GM21390 (cell line): ENCODE measurements around the gene LINGO4.
A peak's percentile ranks its signal among the peaks of the same experiment; 100 is the strongest.
"Not testable (repeated sequence)": the region's sequence is repeated elsewhere in the genome, so short reads cannot be mapped to it uniquely, and the experiment has no call there.

Experiments
- ATAC-seq: cut with Tn5 transposase; IDR thresholded peaks from one replicate; pipeline ENCODE4 v1.9.1; 2021; ENCODE audit not compliant: unreplicated experiment

The LINGO4 gene

DNA sequence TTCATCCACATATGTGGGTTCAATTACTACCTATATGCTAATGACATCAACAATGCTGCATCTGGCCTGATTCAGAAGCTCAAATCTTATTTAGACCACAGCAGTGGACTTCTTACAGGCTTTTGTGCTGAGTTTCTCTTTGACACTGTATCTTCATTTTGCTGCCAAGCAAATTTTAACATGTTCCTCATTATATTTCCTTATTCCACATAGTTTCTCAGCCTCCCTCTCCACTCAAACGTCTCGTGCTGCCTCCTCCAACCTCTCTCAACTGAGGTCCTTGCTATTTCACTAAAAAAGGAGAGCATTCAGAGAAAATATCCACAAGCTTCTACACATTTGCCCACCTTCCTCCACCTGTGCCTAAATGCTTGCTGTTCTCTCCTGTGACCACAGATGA is 21.4 kb downstream of the LINGO4 start:
- no peak for ATAC-seq

DNA sequence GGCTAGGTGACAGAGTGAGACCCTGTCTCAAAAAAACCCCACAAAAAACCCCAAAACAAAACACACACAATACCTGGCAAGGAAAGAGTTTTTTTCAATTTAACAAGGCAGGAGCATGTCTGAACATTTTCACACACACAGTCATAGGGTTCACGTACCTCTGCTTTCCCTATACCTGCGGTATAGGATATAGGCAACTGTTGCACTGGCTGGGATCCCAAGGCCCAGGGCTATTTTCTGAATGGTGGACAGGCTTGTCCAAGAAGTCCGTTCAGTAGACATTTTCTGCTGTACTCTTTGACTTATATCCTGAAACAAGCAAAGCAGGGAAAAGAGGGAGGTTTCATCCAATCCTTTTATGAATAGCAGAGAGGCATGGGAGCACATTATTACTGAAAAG is 22.5 kb downstream of the LINGO4 start:
- no peak for ATAC-seq

DNA sequence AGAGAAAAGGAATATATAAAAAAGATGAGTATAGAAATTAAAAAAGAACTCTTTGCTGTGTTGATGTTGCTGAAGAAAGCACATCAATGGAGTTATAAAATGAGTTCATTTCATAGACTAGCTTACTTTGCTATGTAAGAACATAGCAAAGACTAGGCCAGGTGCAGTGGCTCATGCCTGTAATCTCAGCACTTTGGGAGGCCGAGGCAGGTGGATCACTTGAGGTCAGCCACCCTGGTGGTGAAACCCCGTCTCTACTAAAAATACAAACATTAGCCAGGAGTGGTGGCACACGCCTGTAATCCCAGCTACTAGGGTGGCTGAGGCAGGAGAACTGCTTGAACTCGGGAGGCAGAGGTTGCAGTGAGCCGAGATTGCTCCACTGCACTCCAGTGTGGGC is 23.2 kb downstream of the LINGO4 start:
- not testable (repeated sequence) for ATAC-seq

DNA sequence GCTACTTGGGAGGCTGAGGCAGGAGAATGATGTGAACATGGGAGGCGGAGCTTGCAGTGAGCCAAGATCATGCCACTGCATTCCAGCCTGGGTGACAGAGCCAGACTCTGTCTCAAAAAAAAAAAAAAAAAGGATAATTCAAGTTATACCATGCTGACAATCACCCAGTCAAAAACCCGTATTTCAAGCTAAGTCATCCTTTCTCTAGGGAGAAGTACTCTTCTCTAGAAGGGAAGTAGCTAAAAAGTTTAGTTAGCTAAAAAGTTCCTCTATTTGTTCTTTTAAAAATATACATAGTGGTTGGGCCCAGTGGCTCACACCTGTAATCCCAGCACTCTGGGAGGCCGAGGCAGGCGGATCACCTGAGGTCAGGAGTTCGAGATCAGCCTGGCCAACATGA is 24.5 kb downstream of the LINGO4 start:
- not testable (repeated sequence) for ATAC-seq

DNA sequence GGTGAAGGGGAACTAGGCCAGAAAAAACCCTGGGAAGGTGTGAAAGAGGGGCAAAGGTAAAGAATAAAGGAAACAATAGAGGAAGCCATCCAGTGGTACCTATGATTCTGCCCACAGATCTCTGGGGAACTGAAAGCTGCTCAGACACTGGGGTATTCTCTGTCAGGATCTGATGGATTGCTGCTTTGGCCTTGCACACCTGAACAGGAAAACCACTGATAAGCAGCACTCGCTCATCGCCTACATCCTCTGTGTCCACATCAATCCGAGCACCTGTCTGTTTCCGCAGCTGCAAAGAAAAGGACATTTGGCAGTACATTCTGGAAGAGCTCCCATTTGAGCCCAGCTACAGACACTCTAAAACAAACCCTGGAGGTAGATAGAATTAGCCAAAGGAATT is 25.4 kb downstream of the LINGO4 start:
- no peak for ATAC-seq

DNA sequence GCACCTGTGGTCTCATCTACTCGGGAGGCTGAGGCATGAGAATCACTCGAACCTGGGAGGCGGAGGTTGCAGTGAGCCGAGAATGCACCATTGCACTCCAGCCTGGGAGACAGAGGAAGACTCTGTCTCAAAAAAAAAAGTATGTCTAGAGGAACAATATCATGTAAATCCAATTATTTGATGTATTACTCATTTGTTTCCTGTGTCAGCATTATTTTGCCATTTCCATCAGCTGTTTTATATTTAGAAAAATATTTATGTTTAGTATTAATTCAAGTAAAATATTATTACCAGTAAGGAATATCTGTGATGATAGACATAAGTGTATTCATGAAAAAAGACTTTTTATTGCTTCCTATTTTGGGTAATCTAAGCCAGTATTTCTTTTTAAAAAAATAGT is 27.9 kb downstream of the LINGO4 start:
- no peak for ATAC-seq

DNA sequence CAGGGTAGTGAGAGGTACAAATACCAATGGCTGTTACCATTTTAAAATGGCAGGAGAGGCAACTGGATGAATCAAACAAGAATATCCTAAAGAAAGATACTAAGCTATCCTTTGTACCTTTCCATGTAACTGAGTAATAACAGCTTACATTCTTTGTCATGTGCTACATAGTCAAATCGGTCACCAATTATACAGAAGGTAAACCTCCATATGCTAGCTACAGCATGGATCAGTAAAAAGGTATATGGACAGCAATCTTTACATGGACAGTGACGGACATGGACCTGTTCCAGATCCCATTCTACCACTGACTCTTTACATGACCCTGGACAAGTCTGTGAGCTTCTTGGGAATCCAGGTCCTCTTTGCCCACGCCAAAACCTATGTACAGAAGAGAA is 28.6 kb downstream of the LINGO4 start:
- ATAC-seq: no peak

DNA sequence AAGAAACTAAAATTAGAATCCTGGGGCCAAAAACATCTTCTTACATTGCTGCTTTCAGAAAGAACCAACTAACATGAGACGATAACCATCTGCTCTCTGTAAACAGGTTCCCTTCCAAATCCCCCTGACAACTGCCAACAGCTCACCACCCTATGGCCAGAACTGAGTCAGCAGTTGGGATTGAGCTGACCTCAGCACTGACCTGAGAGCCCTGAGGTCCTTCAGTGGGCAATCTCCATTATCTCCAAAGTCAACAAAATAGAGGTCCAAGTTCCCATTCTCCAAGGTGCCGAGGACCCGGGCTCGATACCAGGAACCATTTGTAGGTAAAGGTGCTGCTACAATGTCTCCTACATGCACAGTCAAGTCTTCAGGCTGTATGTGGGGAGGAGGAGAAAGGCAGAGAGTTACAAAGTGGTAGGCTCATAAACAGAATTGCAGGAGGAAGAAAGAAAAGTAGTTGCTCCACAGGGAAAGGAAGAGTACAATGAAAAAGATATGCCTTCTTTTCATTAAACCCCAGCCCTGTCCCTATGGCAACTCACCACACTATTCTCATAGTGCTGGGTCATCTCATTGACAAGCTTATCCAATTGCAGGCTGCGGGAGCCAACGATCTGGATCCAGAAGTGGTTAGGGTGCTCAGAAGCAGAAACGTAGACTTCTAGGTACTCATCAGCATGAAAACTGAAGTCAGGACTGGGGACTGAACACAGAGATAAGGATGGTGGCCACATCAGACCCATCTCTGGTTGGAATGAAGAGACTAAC is 29.1 kb downstream of the LINGO4 start:
- ATAC-seq: no peak

DNA sequence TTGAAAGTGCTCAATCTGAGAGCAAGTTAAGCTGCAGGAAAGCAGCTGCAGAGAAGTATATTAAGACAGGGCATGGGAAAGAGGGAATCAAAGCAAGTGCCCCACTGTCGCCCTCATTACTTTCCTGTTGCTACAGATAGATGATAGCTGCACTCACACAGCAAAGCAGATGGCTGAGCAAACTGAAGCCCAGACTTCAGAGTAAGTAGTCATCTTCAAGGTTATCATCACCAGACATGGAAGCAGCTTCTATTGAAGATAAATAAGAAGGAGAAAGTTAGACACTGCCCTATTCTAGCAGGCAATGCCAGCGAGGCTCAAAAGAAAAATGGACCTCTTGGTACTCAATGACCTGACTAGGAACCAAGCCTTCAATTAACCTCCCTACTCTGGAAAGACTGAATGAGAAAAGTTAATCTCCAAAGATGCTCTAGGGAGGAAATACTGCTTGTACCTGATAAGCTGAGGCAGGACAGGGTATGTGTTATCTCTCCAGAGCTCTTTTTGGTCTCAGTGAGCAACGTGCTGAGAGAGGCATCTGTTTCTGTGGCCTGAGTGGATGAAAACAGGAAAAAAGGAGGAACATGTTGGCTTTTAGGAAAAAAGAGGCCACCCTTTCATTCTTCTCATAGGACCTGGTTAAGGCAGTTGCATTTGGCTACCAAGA is 30.8 kb downstream of the LINGO4 start:
- no peak for ATAC-seq

DNA sequence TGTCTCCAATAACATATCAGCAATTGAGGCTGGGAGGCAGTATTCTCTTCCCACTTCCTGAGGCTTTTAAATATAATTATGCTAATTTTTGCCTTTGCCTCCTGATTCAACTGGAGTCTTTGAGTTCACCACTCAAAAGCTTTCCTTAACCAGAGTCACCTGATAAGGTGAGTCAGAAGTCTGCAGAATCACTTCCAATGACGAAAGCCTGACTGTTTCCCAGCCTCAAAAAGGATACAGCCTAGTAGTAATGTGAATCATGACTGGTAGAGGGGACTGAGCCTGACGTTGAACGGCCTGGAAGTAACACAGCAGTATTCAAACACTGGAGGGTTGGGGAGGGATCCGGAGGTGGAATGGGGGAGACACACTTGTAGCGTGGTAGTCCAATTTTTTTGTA is 31.5 kb downstream of the LINGO4 start:
- ATAC-seq: no peak

DNA sequence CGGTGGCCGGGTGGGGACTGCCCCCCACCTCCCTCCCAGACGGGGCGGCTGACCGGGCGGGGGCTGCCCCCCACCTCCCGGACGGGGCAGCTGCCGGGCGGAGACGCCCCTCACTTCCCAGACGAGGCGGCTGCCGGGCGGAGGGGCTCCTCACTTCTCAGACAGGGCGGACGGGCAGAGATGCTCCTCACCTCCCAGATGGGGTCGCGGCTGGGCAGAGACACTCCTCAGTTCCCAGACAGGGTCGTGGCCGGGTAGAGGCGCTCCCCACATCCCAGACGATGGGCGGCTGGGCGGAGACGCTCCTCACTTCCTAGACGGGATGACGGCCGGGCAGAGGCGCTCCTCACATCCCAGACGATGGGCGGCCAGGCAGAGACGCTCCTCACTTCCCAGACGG is 35.9 kb downstream of the LINGO4 start:
- not testable (repeated sequence) for ATAC-seq

DNA sequence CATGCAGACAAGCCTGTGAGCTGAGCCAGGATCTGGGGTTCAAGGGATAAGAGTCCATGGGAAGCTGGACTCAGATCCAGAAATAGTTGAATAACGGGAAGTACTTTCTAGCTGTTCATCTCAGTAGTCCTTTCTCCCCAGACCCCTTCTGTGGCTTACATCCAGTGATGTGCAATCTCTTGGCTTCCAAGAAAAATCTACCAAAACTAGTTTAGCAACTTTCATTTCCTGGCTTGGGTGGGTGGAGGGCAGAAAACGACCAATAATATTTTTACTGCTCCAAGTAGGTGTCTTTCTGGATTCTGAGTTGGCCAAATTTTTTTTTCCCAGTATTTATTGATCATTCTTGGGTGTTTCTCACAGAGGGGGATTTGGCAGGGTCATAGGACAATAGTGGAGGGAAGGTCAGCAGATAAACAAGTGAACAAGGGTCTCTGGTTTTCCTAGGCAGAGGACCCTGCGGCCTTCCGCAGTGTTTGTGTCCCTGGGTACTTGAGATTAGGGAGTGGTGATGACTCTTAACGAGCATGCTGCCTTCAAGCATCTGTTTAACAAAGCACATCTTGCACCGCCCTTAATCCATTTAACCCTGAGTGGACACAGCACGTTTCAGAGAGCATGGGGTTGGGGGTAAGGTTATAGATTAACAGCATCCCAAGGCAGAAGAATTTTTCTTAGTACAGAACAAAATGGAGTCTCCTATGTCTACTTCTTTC is 36.7 kb downstream of the LINGO4 start:
- ATAC-seq: not testable (repeated sequence)

DNA sequence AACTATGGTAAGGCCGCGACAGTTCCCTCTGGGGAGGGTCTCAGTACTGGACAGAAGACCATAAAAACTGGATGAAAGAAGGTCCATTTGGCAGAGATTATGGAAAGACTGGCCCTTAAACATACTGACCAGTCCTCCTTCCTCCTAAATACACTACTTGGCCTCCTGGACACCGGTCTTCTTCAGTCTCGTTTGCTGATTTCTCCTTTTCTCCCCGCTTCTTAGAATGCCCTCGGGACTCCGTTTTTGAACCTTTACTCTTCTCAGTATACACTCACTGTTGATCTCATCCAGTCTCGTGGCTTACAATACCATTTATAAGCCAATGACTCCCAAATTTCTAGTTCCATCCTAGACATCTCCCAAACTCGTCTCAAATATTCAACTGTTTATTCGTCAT is 41.2 kb downstream of the LINGO4 start:
- no peak for ATAC-seq

DNA sequence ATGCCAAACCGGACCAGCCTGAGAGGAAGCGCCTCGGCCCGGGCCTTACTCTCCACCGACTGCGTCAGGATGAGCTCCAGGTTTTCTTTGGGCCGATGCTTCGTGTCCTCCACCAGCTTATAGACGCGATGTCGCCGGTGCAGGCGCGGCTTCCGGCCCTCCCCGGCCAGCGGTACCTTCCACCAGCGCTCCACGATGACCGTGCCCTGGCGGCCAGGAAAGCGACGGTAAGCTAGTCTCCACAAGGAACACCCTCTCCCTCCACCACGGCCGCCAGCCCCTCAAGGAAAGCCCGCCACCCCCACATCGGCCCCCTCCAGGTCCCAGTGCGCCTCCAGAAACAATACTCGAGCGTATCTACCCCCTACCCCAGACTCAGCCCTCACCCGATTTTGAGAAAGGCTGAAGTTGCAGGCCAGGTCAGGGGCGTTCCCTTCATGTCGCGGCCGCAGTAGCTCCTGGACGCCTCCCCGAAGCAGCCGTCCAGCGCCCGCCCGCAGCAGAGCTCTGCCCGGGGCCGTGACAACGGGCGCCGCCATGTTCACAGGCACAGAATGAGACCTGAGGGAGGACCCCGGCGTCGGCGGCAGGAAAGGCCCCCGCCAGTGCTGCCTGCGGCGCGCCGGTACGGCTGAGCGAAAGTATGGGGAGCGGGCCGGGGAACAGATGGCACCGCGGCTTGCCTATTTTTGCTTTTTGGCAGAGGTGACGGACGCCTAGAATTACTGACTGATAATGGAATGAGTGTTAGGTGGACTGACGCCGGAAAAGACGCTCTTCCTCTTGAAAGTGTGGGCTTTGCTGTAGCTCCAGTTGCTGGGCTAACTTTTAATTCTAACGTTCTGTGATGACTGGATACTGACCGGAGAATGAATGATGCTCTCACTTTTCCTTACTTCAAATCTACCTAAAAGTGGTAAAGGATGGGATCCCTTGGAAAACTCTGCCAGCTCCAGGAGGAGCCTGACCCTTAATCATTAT is 42.0 kb downstream of the LINGO4 start, which contains the start of gene MRPL9:
TSS of gene MRPL9 (minus strand) at position 556 of the 981 bp plus-strand sequence. CDS start at position 539, 17 bp downstream.
- peak; percentile 89 for ATAC-seq

DNA sequence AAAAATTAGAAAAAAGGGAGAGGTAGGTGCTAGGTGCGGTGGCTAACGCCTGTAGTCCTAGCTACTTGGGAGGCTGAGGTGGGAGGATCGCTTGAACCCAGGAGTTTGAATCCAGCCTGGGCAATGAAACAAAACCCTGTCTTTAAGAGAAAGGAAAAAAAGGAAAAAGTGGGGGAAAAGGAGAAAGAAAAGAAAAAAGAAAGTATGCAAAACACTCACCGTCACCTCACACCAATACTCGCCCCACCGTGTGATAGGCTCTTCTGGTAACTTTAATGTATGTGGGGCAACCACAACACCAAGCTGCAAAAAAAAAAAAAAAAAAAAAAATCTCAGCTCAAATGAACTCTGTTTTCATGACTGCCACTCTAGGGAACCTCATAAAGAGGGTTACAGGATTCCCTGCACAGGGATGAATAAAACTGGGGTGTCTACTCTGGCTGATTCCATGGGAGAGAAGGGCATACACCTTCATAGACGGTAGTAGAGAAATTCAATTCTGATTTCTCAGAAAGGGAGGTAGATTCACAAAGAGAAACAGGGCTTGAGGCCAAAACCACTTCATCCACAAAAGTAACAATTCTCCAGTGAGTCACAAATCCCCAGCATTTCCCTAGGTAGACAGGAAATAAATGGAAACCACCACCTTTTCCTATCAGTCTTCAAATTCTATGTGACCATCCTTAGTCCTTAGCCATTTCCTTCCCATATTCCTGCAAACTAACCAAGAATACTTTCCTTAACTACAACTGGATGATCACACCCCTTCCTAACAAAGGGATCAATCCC is 44.4 kb downstream of the LINGO4 start:
- ATAC-seq: no peak

DNA sequence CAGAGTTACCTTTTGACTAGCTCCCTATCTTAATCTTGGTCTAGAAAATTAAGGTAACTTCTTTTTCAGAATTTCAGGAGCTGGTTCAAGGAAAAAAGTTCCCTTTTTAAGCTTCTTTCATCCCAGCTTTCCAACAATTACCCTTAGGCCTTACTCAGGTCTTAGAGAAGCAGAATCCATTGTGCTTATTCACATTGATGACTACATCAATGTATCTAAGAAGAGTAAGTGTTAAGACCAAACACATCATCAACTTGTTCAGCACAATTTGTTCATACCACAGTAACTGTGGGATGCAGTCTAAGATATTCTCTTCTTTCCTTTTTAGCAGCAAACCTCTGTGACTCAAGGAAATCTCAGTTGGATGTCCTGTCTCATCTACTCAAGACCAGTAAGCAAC is 46.0 kb downstream of the LINGO4 start:
- ATAC-seq: no peak

DNA sequence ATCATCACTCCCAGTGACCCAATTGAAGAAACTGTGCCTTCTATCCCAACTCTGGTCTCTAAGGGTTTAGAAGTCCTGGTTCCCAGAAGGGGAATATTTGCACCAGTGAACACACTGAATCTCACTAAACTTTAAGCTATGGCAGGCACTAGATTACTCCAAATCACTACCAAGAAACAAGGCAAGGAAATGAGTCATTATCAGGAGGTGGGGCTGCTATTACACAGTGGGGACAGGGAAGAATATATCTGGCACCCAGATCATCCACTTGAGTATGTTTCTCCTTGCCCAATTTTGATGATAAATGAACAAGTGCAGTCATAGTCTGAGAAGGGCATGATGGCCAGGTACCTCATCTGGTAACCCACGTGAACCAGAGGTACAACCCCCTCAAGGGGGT is 48.9 kb downstream of the LINGO4 start:
- no peak for ATAC-seq
